GM21367 (cell line): ENCODE measurements around the gene TMEM87B.

Experiments used
- ATAC-seq: cut with Tn5 transposase; IDR thresholded peaks from one replicate; pipeline ENCODE4 v1.9.1; 2021; ENCODE audit not compliant: unreplicated experiment

Gene TMEM87B

GRCh38 chr2:112054847-112055729 lies at the start of gene TMEM87B:
TSS of gene TMEM87B (plus strand) at chr2:112055269. CDS start at chr2:112055592, 323 bp downstream.
- peak; percentile 52 for ATAC-seq

- ATAC-seq: no peak
Observed at GRCh38 chr2:112005406-112006075, 49.5 kb upstream of the TMEM87B start.

DNA sequence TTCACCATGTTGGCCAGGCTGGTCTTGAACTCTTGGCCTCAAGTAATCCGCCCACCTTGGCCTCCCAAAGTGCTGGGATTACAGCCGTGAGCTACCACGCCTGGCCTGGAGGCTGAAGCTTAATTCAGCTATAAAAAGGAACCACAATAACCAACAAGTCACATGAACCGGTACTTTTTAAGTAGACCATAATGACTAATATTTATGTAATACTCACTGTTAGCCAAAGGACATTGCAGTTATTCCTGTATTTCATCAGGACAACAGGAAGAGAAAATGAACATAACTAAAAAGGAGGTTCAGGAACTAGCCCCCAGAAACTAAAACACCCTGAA lies 49.0 kb upstream of the TMEM87B start:
- no peak for ATAC-seq

DNA sequence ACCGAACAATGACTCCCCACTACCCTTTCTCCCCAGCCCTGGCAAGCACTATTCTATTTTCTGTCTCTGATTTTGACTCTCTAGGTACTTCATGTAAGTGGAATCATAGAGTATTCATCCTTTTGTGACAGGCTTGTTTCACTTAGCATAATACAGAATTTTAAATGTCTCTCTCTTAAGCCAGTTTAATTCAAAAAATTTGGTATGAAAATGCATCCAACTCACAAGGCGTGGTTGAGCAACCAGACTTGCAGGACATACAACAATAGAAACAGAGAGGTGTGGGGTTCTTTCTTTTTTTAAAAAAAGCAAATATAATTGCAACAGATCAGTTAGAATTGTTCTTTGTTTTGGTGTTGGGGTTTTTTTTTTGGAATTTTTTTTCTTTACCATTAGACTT lies 47.6 kb upstream of the TMEM87B start:
- ATAC-seq: no peak

DNA sequence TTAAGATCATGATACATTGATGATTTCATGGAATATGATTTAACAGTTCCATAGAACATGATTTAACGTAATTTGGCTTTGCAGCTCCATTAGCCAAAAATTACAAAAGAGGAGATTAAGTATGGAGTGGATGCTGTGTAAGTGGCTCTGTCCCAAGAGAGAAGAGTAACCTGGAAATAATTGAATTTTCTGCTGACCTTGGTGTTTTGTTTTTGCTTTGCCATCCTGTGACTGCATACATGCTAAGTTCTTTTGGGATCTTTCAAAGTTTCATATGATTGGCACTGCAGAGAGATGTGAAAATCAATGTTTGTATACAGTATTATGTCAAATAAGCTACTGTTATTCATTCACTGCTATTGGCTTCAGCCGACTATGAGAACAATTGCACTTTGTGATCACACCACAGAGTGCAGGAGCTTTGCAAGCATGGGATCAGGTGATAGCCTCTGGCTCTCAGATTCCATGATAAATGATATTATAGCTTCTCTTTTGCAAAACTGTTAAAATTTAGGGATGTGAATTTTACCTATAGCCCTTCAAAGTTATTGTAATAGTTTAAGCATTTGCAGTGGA lies 46.1 kb upstream of the TMEM87B start:
- ATAC-seq: no peak

DNA sequence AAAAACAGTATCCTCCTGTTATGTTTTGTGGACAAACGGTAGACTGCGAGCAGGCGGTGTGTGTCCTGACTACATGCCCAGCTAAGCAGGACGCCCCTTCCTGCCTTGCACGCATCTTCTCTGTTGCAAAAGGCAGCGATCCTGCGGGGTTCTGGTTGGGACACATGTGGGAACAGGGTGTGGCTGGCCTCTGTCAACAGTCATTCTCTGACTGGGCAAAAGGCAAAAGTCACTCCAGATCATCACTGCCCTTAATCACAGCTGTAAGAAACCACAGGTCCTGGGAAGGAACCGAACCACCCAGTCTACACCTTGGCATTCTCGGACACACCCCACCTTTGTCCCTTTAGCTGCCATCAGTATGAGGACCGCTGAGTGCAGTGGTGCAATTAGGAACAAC lies 44.3 kb upstream of the TMEM87B start:
- no peak for ATAC-seq

- no peak for ATAC-seq
Observed at GRCh38 chr2:112012556-112012955, 42.5 kb upstream of the TMEM87B start.

DNA sequence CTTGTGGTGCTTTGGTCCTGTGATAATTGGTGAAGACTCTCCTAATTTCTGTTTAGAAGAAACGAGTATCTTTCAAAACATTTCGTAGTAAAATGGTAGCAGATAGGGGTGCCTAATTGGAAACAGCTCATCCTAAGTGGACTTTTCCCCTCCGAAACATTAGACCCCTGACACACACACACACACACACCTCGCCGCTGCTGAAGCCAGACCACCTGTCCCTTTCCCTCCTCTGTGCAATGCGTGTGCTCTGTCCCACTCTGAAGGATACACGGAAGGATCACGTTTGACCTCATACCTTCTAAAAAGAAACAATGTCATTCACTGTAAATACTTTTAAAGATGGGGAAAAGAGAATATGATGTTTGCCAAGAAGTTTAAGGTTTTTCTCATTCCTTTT lies 36.2 kb upstream of the TMEM87B start:
- no peak for ATAC-seq

GRCh38 chr2:112019569-112019982 lies 35.5 kb upstream of the TMEM87B start:
- no peak for ATAC-seq

- no peak for ATAC-seq
Observed at GRCh38 chr2:112020561-112020960, 34.5 kb upstream of the TMEM87B start.

- no peak for ATAC-seq
Observed at GRCh38 chr2:112021290-112021689, 33.8 kb upstream of the TMEM87B start.

DNA sequence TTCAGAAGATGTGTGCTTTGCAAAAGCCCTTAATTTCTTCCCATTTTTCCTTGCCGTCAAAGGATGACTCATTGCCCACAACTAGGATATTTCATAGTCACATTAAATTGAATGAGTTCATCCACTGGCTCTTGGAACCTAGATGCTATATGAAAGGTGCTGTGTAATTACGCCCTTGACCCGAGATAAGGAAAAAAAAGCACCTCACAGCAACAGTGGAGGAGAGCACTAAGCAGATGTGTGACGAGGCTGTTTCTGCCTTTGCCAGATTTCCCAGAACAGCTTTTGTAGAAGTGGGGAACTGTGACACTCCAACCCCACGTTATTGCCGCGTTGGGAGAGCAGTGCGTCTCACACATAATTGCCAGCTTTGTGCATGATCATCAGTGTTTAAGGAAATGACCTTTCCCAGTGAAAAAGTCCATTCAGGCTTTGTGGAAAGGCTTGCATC lies 33.3 kb upstream of the TMEM87B start:
- no peak for ATAC-seq

DNA sequence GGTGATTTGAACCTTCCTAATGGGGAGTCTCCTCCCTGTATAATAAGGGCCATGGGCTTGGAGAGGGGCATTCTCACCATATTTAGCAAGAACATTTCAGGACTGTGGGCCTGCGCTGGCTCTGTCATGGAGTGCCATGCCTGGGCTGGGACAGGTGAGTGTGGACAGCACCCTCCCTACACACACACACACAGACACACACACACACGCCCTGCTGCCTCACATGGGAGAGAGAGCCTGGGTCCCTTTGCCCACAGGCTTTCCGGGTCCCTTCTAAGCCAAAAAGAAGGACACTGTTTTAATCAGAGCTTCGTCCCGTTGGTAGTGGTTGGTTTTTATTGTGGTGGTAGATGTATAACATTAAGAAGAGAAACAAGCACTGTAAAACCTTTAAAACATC lies 31.4 kb upstream of the TMEM87B start:
- no peak for ATAC-seq

DNA sequence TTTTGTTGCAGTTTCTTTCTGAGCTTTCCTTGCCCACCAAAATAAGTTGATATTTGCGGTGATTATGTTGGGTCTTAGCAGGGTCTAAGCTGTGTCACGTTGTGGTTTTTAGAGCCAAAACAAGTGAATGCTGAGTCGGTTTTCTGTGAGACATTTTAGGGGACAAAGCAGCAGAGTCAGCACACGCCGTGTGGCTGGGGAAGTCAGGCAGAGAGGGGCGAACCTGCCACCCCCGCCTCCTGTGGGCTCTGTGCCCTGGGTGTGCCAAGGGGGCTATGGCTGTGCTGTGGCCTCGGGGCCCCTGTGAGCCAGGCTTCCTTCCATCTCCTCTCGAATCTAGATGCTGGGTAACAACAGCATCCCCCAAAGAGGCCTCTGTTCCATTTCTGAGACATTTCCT lies 30.8 kb upstream of the TMEM87B start:
- no peak for ATAC-seq

DNA sequence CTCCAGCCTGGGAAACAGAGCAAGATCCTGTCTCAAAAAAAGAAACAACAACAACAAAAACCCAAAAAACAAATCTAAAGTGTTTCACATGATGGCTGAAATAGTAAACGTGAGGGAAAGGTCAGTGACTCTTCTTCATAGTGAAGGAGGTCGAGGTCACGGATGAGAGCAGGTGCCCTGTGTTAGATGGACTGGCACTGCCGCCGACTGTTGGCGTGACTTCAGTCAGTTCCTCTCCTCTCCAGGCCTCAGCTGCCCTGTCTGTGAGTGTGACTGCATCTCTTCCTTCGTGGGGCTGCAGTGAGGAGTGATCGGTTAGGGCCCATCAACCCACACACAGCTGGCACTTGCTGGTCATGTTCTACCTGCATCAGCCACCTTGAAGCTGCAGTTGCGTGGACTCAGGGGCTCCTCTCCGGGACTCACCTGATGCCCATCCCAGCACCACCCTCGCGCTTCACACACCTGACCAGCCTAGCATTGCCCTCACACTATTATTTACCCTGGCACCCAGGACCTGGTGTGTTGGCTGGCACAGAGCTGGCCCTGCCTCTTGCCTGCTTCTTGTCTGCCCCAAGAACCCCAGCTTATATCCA lies 30.1 kb upstream of the TMEM87B start:
- ATAC-seq: no peak

DNA sequence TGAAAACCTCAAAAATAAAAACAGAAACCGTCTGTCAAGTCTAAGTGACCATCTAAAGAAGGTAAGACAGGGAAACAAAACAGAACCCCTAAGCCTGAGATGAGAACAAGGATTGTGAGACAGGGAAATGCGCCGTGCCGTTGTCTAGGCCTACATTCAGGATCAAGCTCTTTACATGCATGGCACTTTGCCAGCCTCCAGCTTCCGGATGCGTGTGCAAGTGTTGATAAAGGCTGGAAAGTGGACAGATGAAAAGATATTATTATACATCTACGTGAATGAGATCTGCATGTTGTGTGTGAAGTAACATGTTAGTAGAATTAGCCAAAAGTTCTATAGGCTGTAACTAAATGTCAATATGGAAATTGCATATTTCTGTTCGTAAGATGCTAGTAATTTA lies 28.6 kb upstream of the TMEM87B start:
- no peak for ATAC-seq

DNA sequence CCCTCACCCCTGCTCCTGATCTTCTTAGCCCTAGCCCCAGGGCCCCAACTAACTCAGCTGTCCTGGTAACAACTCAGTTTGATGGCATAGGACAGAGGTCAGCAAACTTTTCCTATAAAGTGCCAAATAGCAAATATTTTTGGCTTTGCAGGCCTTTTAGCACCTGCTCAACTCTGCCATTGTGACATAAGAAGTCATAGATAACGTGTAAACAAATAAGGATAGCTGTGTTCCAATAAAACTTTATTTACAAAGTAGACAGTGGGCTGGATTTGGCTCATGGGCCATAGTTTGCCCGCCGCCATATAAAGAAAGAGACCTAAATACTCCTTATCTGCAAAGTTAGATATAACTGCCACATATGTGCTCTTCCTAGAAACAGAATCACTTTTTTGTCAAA lies 27.3 kb upstream of the TMEM87B start:
- ATAC-seq: no peak

- ATAC-seq: no peak
Observed at GRCh38 chr2:112029164-112029563, 25.9 kb upstream of the TMEM87B start.

GRCh38 chr2:112031473-112032223 lies 23.4 kb upstream of the TMEM87B start:
- no peak for ATAC-seq

GRCh38 chr2:112032224-112032586 lies 22.9 kb upstream of the TMEM87B start:
- ATAC-seq: no peak
